Fibroblast of skin of back (primary cell): ENCODE measurements around the gene GAK.

Experiments
- DNase-seq: peaks from one replicate; pipeline ENCODE4 v3.0.0-alpha.2; 2013

Gene GAK

DNA sequence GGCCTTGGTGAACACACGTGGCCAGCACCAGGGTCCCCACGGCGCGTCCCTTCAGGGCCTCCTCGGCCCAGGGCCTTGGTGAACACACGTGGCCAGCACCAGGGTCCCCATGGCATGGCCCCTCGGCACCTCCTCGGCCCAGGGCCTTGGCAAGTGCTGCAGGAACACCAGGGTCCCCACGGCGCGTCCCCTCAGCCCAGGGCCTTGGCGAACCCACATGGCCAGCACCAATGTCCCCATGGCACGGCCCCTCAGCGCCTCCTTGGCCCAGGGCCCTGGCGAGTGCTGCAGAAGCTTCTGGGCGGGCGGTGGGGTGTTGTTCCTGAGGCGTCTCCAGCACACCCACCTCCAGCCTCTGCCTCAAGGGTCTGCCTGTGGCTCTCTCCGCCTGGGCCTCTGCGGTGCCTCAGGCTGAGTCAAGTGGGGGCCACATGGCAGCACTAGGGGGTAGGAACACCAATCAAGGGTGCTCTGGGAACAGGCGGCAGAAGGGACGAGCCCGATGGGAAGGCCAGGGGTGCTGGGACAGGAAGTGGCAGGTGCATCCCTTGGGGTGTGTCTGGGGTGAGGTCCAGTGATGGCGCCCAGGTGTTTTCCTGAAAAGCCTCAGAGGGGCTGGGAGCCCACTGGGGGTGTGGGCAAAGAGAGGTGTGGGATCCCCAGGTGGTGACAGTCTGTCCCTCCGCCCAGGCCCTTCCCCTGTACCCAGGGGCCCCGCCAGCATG lies 64.4 kb downstream of the GAK start:
- DNase-seq: no peak

DNA sequence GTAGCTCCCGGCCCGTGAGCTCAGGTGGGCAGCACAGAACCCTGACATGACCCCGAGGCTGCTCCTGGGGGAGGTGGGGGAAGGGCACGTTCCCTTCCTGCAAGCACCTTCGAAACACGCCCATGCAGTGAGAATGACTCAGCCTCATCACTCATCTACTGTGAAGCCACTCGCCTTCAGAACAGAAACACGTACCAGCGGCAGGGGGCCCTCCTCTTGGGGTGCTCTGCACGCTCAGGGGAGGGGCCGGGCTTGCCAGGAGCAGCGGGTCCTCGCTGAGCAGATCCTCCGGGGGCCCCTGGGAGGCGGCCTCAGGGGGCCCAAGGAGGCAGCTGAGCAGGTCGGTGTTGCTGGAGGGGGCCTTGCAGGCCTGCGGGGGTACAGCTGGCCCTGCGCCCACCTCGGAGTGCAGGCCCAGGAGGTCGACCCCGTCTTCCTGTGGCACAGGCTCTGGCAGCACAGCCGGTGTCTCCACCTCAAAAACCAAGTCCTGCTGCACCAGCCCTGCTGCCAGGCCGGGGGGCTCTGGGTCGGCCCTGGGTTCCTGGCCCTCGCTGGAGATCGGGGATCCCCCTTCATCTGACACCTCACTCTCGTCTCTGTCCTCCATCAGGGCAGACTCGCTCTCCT lies 65.2 kb downstream of the GAK start:
- DNase-seq: no peak

DNA sequence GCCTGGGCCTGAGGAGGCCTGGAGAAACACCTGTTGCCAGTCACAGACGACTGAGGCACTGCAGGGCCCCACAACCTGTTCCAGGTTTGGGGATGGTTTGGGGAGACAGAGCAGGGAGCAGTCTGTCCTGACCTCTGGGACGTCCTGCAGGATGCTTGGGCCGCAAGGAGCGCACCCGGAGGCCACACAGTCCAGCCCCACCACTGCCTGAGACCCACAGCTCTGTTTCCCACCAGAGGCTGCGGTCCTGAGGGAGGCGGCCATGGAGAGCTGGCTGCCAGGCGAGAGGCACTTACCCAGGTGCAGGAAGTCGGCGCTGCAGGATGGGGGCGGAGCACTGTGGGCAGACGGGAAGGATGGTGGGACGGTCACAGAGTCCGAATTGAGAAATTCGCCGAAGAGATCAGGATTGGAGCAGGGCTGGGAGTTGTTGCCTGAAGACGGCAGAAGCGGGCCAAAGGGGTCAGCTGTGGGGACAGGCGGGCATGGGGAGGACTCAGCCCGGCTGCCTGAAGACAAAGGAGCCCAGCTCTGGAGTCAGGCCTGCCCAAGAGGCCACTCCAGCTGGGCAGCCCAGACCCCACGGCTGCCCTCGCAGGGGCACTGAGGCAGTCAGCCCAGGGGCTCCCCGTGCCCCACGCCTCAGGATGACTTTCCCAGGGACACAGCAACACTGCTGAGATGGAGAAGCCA lies 65.9 kb downstream of the GAK start:
- no peak for DNase-seq

DNA sequence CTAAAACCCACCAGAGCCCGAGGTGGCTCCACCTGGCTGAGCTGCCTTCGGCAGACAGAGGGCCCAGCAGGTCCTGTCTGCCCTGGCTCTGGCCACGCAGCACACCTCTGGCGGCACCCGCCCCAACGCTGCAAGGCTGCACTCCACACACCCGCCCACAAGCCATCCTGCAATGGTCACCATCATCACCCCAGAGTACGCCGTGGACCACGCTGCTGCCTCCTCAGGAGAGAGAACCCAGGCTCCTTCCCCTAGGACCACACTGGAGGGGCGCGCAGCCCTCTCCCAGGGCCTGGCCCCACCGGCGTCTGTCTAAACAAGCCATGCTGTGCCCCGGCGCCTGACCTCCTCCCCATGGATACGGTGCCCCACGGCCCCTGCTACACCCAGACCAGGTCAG lies 66.5 kb downstream of the GAK start:
- no peak for DNase-seq

DNA sequence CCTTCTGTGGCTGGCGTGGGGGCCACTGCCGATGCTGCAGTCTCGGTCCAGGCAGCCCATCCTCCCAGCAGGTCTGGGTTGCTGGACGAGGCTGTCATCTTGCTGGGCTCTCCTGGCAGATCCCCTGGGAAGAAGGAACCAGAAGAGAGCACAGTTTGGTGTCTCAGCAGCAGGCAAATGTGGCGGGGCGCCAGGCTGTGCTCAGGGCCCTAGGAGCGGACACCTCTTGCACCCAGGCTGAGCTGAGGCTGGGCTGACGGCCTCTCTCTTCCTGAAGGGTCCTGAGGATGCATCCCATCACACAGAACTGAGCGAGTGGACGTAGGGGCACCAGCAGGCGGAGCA lies 67.0 kb downstream of the GAK start:
- no peak for DNase-seq

DNA sequence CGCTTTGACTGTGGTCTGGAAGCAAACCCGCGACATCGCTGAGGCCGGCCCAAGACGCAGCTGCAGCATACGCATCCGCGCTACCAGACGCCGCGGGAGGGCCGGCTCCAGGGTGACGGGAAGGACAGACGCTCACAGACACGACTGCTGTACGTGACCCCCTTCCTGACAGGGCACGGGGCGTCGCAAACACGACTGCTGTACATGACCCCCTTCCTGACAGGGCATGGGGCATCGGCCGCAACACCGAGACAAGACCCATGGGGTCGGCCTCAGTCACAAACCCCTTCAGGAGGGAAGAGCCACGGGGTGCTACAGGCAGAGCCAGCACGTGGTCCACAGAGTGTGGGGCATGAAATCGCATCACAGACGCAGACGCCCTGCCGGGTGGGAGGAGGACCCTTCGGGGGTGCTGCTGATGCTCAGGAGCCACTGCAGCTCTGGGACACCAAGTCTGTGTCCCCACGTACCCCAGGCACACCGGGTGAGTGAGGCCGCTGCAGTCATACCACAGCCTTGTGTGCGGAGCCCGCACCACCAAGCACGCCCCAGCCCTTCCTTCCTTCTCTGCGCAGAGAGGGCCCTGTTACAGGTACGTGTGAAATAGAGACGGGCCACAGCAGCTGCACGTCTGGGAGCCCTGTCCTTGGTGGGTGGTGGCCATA lies 67.5 kb downstream of the GAK start:
- no peak for DNase-seq

DNA sequence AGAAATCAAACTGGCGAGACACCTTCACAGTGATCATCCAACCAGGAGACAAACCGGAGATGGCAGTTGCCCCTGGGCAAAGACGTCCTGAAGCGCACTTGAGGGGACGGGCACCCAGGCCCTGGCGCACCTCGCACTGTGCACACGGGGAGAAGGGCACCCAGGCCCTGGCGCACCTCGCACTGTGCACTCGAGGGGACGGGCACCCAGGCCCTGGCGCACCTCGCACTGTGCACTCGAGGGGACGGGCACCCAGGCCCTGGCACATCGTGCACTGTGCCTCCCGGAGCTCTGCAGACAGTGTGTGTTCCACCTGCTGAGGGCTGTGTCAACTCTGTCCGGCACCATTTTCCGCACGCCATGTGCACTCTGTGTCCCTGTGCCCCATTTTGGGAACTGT lies 71.6 kb downstream of the GAK start:
- no peak for DNase-seq

DNA sequence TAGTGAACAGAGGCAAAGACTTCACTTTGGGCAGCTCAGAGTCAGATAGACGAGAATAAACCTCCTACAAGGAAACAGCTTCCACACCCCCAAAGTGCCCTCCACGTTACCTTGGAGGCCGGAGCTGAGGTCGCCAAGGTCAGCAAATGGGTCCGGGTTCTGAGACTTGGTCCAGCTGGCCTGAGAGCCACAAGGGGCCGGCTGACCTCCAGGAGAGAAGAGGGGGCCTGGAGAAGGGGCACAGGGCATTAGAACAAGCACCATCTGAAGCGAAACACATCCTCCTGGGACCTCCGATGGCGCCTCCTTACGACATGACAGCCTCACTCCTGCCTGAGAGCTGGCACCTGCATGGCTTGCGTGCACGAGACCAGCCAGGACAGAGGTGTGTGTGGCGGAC lies 72.6 kb downstream of the GAK start:
- no peak for DNase-seq

DNA sequence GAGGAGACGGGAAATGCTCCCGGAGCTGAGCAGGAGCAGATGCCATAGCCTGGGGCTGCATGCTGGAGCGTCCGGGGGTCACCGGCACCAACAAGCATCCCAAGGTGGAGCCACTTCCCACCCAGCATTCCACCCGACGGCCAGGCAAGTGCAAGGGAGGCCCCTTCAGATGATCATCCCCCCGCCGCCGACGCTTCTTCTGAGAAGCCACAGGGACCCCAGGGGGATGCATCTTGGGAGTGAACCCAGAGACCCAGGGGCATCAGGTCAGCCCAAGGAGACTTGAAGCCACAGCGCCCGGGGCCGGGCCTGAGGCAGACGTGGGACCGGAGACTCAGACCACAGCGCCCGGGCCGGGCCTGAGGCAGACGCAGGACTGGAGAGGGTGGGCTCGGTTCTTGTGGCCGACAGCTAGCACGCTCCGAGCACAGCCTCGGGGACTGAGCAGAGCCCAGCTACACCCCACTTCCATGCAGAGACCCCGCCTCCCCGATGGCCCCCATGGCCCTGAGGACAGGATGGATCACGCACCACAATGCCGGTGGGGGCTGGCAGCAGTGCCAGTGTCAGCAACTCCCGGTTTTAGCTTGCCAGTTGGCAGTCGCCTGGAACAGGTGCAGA lies 73.2 kb downstream of the GAK start:
- DNase-seq: no peak

DNA sequence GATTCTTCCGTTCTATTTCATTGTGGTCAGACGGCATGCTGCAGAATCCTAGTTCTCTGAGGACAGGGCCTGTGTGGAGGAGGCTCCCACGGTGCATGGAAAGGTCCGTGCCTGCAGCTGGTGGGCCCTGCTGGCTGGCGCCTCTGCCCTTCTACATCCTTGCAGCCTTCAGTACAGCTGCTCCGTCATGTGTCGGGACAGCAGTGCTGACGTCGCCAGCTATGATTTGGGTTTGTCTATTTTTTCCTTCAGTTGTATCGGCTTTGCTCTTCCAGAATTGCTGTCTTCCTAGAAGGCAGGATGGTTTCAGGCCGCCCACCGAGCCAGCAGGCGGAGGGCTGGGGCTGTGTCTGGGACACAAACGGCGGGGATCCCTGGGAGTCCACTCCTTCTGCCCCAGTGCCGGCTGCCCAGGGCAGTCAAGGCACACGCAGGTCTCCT lies 74.1 kb downstream of the GAK start:
- no peak for DNase-seq

DNA sequence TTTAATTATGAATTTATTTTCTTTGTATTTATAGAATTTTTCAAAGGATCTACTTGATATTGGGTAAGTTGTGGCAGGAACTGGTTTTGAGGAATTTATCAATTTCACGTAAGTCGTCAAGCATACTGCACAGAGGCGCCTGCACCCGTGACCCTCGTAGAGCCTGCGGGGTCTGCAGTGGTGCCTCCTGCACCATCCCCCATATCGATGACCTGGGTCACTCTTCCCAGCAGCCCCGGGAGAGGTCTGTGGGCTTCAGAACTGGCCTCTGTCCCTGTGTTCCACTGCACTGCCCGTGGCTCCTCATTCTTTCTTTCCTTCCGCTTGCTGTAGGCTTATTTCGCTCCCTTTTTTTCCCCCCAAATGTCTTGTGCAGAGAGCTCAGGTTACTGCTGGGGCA lies 74.7 kb downstream of the GAK start:
- no peak for DNase-seq

DNA sequence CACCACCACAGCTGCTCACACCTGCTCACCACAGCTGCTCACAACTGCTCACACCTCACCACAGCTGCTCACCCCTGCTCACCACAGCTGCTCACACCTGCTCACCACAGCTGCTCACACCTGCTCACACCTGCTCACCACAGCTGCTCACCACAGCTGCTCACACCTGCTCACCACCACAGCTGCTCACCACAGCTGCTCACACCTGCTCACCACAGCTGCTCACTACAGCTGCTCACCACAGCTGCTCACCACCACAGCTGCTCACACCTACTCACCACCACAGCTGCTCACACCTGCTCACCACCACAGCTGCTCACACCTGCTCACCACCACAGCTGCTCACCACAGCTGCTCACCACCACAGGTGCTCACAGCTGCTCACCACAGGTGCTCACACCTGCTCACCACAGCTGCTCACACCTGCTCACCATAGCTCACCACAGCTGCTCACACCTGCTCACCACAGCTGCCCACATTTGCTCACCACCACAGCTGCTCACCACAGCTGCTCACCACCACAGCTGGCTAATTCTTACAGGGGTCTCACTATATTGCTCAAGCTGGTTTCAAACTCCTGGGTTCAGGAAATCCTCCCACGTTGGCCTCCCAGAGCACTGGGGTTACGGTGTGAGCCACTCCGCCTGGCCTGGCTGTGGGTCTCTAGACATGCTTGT lies 75.8 kb downstream of the GAK start:
- no peak for DNase-seq

DNA sequence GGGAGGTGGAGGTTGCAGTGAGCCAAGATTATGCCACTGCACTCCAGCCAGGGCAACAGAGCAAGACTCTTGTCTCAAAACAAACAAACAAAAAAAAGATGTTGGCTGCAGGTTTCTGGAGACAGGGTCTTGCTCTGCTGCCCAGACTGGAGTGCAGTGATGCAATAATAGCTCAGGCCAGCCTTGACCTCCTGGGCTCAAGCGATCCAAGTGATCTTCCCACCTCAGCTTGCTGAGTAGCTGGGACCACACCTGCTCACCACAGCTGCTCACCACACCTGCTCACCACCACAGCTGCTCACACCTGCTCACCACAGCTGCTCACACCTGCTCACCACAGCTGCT lies 76.3 kb downstream of the GAK start:
- DNase-seq: no peak

DNA sequence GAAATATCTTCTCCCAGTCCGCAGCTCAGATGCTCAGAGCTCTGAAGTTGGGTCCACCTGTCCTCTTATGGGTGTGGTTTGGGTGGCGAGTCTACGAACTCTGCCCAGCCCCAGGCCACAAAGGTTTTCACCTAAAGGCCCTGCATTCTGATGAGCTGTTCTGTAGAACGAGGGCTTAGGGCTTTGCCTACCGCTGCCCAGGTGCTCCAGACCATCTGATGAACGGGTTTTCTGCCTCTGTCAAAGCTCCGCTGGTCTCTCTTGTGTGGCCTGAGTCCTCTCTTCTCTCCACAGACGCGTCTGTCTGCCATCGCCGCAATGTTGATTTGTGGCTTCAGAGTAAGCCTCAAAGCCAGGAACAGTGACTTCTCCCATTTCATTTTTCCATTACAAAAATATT lies 77.8 kb downstream of the GAK start:
- DNase-seq: no peak

DNA sequence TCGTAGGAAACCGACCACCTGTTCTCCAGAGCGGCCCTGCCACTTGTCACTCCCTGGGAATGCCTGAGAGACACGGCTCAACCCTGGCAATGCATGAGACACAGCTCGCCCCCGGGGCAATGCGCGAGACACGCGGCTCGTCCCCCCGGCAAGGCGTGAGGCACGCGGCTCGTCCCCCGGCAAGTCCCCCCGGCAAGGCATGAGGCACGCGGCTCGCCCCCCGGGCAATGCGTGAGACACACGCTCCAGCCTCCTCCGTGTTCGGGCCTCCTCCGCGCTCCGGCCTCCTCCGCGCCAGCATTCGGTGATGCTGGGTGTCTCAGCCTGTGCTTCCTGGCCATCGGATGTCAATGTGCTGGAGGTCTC lies 78.7 kb downstream of the GAK start:
- no peak for DNase-seq

DNA sequence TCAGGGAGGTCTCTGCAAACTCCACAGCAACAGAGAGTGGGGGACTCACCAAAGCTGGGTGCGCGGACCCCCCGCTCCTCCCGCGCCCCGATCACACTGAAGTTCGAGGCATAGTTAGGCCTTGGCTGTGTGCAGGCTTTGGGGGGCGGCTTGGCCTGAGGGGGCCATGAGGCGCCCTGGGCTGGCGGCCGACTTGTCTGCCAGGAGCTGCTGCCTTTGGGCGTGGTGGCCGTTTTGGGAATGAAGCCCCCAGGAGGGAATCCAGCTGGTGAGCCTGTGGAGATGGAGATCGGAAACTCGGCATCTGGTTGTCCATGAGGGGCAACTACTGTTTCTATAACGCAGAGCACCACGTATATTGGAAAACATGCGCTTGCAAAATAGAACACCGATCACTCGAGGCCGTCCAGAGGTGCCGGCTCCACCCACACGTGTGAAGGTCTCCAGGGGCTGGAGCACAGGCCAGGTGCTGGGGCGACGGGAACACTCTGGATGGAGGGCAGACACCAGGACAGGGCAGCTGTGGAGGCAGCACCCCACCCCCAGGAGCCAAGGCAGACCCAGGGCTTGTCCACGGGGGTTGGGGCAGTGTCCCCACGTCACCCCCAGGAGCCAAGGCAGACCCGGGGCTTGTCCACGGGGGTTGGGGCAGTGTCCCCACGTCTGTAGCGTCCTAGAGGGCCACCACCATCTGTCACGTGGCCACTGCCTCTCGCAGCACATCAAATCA lies 80.2 kb downstream of the GAK start:
- no peak for DNase-seq

DNA sequence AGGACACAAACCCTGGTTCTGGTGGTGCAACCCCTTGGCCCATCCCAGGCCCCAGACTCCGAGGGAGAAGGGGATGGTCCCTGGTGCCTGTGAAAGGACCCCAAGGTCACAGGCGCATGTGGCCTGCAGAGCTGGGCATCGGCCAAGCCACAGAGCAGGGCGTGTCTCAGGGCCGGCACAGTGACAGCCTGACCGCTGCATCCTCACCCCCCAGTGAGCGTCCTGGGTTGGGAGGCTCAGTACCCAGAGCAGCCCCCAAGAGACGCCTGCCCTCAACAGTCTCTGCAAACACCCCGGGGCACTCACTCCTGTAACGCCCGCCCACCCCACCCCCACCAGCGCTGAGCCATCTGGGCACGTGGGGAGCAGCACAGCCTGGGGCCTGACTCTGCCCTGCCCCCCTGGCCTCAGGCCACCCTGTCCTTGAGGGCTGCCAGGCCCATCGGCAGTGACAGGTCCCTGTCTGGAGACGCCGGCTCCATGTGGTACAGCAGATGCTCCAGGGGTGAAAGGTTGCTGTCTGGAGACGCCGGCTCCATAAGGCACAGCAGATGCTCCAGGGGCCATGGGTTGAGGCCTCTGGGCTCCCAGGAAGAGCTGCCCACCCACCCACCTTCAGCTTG lies 81.7 kb downstream of the GAK start:
- no peak for DNase-seq

DNA sequence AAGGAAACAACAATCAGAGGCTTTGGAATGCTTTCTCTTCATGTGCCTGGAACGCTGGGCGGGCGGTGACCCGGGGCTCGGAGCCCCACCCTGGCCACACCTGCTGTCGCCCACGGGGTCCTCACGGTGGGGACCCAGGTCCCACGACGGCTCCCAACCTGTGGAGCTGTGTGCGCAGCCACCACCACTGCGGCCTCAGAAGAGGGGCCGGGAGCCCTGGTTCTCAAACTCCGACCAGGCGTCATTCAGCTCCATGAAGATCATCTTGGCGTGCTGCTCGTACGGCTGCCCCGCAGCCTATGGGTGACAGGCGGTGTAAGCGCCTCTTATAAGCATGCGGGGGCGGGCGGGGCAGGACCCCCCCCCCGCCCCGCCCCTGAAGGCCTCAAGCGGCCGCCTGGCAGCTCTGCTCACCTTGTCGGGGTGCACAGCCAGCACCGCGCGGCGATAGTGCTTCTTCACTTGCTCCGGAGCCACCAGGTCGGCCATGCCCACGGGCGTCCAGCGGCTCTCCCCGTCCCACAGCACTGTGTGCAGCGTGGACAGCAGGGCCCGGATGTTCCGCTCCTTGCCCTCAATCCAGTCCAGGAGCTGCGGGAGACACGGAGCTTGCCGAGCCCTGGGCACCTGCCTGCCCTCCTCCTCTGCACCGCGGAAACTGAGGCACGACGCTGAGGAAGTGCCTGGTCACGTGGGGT lies 82.5 kb downstream of the GAK start:
- DNase-seq: no peak

DNA sequence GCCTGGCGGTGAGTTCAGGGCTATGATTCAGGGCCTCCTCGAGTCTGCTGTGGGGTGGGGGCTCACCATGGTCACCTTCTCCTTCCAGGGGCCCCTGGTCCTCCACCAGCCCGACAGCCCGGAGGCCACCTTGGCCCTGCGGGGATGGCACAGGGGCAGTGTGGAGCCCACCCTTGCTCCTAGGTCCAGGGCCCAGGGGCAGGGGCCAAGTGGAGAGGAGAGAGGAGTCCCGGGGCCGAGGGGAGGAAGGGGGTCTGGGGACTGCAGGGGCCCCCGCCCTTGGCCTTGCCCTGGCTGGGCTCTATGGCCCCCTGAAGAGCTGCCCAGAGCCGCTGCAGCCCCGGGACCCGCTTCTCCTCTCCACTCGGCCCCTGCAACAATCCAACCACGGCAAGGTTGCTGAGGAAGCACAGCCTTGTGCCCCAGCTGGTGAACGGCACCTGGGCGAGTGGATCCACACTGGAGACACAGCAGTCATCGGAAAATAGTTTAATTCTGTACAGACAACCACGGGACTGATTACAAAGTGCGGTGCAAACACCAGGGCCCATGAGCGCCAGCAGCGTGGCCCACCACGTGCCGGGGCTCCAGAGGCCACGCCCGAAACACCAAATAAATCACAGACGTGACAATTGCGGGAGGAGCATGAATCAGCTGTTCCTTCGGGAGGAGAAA lies 83.2 kb downstream of the GAK start:
- DNase-seq: no peak

DNA sequence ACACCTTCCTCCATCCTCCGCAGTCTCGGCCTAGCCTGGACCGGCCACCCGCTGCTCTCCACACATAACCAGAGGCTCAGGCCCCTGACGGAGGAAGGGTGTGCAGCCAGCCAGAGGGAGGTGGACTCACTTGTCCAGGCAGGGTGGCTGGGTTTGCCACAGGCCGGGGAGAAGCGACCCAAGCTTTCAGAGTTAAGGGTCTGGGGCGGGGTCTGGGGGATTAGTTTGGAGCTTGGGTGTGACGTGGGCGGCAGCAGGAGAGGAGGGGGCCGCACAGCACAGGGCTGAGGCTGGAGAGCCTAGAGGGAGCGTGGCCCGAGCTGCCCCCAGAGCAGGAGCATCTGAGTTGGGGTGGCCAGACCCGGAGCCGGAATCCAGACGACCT lies 83.8 kb downstream of the GAK start:
- no peak for DNase-seq
